Breast epithelium (tissue), 4 donors: ENCODE data around the gene INSYN2A. TPM values are rescaled to one million over a fixed set of nuclear protein-coding genes. Genes with fewer than 3 reads are reported as not detected.
A peak's percentile ranks its signal among the peaks of the same experiment; 100 is the strongest.

ENCODE experiments used
- DNase-seq, 2 donors: peaks; one replicate each; pipeline ENCODE4 v3.0.0-alpha.2; 2019; ENCODE audit warnings: low spot score in 2 of 2
- H3K27ac ChIP-seq, 2 donors: fragments of 200-600 bp; sonication (generic) in 1 of 2; one replicate each; pipeline ENCODE4 v1.5.1; 2016 to 2019; ENCODE audit warnings: mild to moderate bottlenecking in 1 of 2
- H3K27me3 ChIP-seq, 2 donors: fragments of 200-600 bp; sonication (generic) in 1 of 2; one replicate each; pipeline versions ENCODE4 v1.5.1 to v1.6.0; 2017 to 2019; ENCODE audit warnings: control low read depth in 1 of 2, mild to moderate bottlenecking in 1 of 2
- H3K36me3 ChIP-seq: fragments of 200-600 bp; one replicate; pipeline ENCODE4 v1.5.1; 2019
- H3K4me1 ChIP-seq, 2 donors: fragments of 200-600 bp; sonication (generic); one replicate each; pipeline ENCODE4 v1.5.1; 2016 to 2019; ENCODE audit warnings: control low read depth in 1 of 2
- H3K4me3 ChIP-seq, 3 donors: fragments of 200-600 bp; sonication (generic); 1 replicate in 2 of 3; 2 replicates in 1 of 3; pipeline ENCODE4 v1.5.1; 2016 to 2019; ENCODE audit warnings: mild to moderate bottlenecking in 3 of 3, moderate library complexity in 2 of 3
- H3K9me3 ChIP-seq, 2 donors: fragments of 200-600 bp; sonication (generic) in 1 of 2; one replicate each; pipeline ENCODE4 v1.5.1; 2016 to 2019; ENCODE audit warnings: control low read depth in 1 of 2
- CTCF ChIP-seq, 3 donors: fragments of 450-650 bp; IDR thresholded peaks; one replicate each; pipeline ENCODE4 v1.5.1; 2016 to 2017; ENCODE audit warnings: antibody characterized with exemption in 3 of 3, mild to moderate bottlenecking in 3 of 3, moderate library complexity in 3 of 3
- POLR2A ChIP-seq: fragments of 450-650 bp; IDR thresholded peaks from one replicate; pipeline ENCODE4 v1.6.1; 2016; ENCODE audit warnings: antibody characterized with exemption, mild to moderate bottlenecking, moderate library complexity
- POLR2AphosphoS5 ChIP-seq, 3 donors: sonication (generic); formaldehyde crosslinking; IDR thresholded peaks; one replicate each; pipeline ENCODE4 v1.6.1; 2017; ENCODE audit warnings: antibody characterized with exemption in 3 of 3
- intact Hi-C: fragments of 100-400 bp; cut with DNase I; formaldehyde crosslinking; loops from one replicate; pipeline ENCODE4 v1.15.1; 2023; ENCODE audit warnings: low total_unique reads
- total RNA-seq, 3 donors: library from RNA; depleted of rRNA; stranded (reverse); fragments of >200 nt; gene quantifications; one replicate each; pipeline ENCODE4 v1.1.0, GENCODE V29; 2016

Gene INSYN2A
- total RNA-seq, 3 donors from 2014 or later = 0.16 to 5.9 TPM; not detected in 1

- no peak overlapping the region for H3K4me3 ChIP-seq
- DNase-seq = no peak
Observed at GRCh38 chr10:127168261-127168660, 28.1 kb downstream of the INSYN2A start.

GRCh38 chr10:127162841-127163240 lies 33.5 kb downstream of the INSYN2A start:
- TF ChIP-seq POLR2A (no peak), POLR2AphosphoS5 (IDR thresholded peaks at IDR 0.05) (no peak), CTCF (IDR thresholded peaks at IDR 0.05) (no peak)
- no peak overlapping the region for H3K27ac ChIP-seq
- H3K4me3 ChIP-seq = no peak overlapping the region
- H3K9me3 ChIP-seq = no peaks in the 10 kb centered on the region
- intact Hi-C loops = no loop called here
- DNase-seq = no peak
- no peaks in the 10 kb centered on the region for H3K27me3 ChIP-seq
- H3K4me1 ChIP-seq = no peaks in the 10 kb centered on the region
- no peaks in the 10 kb centered on the region for H3K36me3 ChIP-seq

More at GRCh38 chr10:127168261-127168660, 28.1 kb downstream of the INSYN2A start:
- TF ChIP-seq POLR2AphosphoS5 (IDR thresholded peaks at IDR 0.05) (no peak), POLR2A (no peak), CTCF (IDR thresholded peaks at IDR 0.05) (no peak)
- intact Hi-C loops = no loop called here
- no peak overlapping the region for H3K27ac ChIP-seq
- no peaks in the 10 kb centered on the region for H3K36me3 ChIP-seq
- no peaks in the 10 kb centered on the region for H3K27me3 ChIP-seq
- H3K9me3 ChIP-seq = no peaks in the 10 kb centered on the region
- H3K4me1 ChIP-seq = no peaks in the 10 kb centered on the region

- DNase-seq = no peak
- H3K36me3 ChIP-seq = no peaks in the 10 kb centered on the region
- intact Hi-C loops = no loop called here
- H3K27ac ChIP-seq = no peak overlapping the region
- H3K4me3 ChIP-seq = no peak overlapping the region
- H3K27me3 ChIP-seq = no peaks in the 10 kb centered on the region
- no peaks in the 10 kb centered on the region for H3K9me3 ChIP-seq
- peaks cover 0 to 8% of the 10 kb centered on the region in 2 donors for H3K4me1 ChIP-seq
- no peak for TF ChIP-seq CTCF (IDR thresholded peaks at IDR 0.05)
- no peak for TF ChIP-seq POLR2A
- TF ChIP-seq POLR2AphosphoS5 (IDR thresholded peaks at IDR 0.05) = no peak
Observed at GRCh38 chr10:127161482-127161881, 34.9 kb downstream of the INSYN2A start.

- DNase-seq = no peak
- H3K27ac ChIP-seq = peak overlapping the region in 1 of 2 donors; percentile 43
- H3K4me1 ChIP-seq = peaks cover 0 to 8% of the 10 kb centered on the region in 2 donors
- intact Hi-C loops = no loop called here
- no peaks in the 10 kb centered on the region for H3K9me3 ChIP-seq
- no peaks in the 10 kb centered on the region for H3K36me3 ChIP-seq
- no peaks in the 10 kb centered on the region for H3K27me3 ChIP-seq
- no peak overlapping the region for H3K4me3 ChIP-seq
- TF ChIP-seq POLR2A (no peak), CTCF (IDR thresholded peaks at IDR 0.05) (no peak), POLR2AphosphoS5 (IDR thresholded peaks at IDR 0.05) (no peak)
Observed at GRCh38 chr10:127159648-127160245, 36.6 kb downstream of the INSYN2A start.

GRCh38 chr10:127158662-127159061 lies 37.7 kb downstream of the INSYN2A start:
- no peak for TF ChIP-seq CTCF (IDR thresholded peaks at IDR 0.05)
- no peak for TF ChIP-seq POLR2A
- no peak for TF ChIP-seq POLR2AphosphoS5 (IDR thresholded peaks at IDR 0.05)
- Histone ChIP-seq H3K4me3 (no peak overlapping the region), H3K36me3 (no peaks in the 10 kb centered on the region), H3K9me3 (no peaks in the 10 kb centered on the region), H3K27ac (peak overlapping the region in 1 of 2 donors; percentile 17), H3K4me1 (peaks cover 0 to 8% of the 10 kb centered on the region in 2 donors), H3K27me3 (no peaks in the 10 kb centered on the region)
- intact Hi-C loops = no loop called here
- no peak for DNase-seq
